ENCODE data around the gene PAMR1. TPM values are rescaled to one million over a fixed set of nuclear protein-coding genes. Genes with fewer than 3 reads are reported as not detected.
"Not testable (repeated sequence)": the region's sequence is repeated elsewhere in the genome, so short reads cannot be mapped to it uniquely, and the experiment has no call there.

Gene PAMR1
- total RNA-seq, 1 experiment from 2014 or later: 1.1 TPM

- BruUV-seq (replicated peaks): no TSS peak
- Histone ChIP-seq H3K9me3 (ENCODE audit: insufficient read depth, low read depth) (no peaks in the 10 kb centered on the region), H4K20me1 (ENCODE audit: insufficient read depth) (no peaks in the 10 kb centered on the region), H3K4me2 (no peak overlapping the region), H3K79me2 (ENCODE audit: low read depth) (no peaks in the 10 kb centered on the region), H2AFZ (no peak overlapping the region), H3F3A (ENCODE audit: insufficient read depth, low read depth) (no peaks in the 10 kb centered on the region), H3K36me3 (ENCODE audit: low read depth) (no peaks in the 10 kb centered on the region), H3K4me3 (no peak overlapping the region), H3K4me1 (replicated peaks; ENCODE audit: insufficient read depth) (no peaks in the 10 kb centered on the region), H3K9me2 (ENCODE audit: insufficient read depth) (no peaks in the 10 kb centered on the region), H3K27me3 (ENCODE audit: insufficient read depth, low read depth) (peaks cover 47% of the 10 kb centered on the region), H3K27ac (no peak overlapping the region)
- TF ChIP-seq EZH2 (IDR thresholded peaks at IDR 0.05; ENCODE audit: low read depth) (no peak), CTCF (conservative IDR thresholded peaks at IDR 0.05) (no peak)
- intact Hi-C loops (cut with micrococcal nuclease; ENCODE audit: unreplicated experiment): no loop called here
- ChIA-PET CTCF (interaction anchor here (0.6 kb wide), 1 partner anchor 929 kb away, joined by 3 read pairs; no protein-coding TSS in a partner anchor), POLR2A (ENCODE audit: unreplicated experiment) (interaction anchor here (0.7 kb wide), 1 partner anchor 70 kb away, joined by 7 read pairs; no protein-coding TSS in a partner anchor)
- DNase-seq: no peak
Measured at GRCh38 chr11:35523861-35524260, 1.6 kb downstream of the PAMR1 start.

DNA sequence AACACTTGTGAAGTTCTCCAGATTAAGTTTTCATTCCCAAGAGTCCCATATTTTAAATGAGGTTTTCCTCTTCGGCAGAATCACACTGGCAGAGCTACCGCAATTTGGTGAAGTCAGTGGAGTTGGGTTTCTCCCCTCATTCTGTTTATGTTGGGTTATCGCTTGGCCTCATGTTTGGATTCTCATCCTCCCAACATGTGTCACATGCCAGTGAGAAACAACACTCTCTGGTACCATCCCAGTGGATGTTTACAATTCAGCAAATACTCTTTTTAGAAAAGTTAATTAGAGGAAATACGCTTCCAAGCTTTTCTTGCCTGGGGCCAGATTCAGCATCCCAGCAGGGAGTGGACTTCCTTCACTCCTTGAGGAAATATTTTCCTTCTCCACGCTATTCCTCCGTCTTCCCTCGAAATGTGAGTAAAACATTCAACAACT is 2.1 kb downstream of the PAMR1 start:
- no peaks in the 10 kb centered on the region for H3K36me3 ChIP-seq (ENCODE audit: low read depth)
- H4K20me1 ChIP-seq (ENCODE audit: insufficient read depth): no peaks in the 10 kb centered on the region
- H2AFZ ChIP-seq: no peak overlapping the region
- H3K4me2 ChIP-seq: no peak overlapping the region
- H3K4me3 ChIP-seq: no peak overlapping the region
- no peak for DNase-seq
- peaks cover 52% of the 10 kb centered on the region for H3K27me3 ChIP-seq (ENCODE audit: insufficient read depth, low read depth)
- no TSS peak for BruUV-seq (replicated peaks)
- POLR2A ChIA-PET (ENCODE audit: unreplicated experiment): interaction anchor here (0.7 kb wide), 1 partner anchor 70 kb away, joined by 7 read pairs; no protein-coding TSS in a partner anchor
- no peaks in the 10 kb centered on the region for H3K4me1 ChIP-seq (replicated peaks; ENCODE audit: insufficient read depth)
- H3K9me2 ChIP-seq (ENCODE audit: insufficient read depth): no peaks in the 10 kb centered on the region
- no peaks in the 10 kb centered on the region for H3K79me2 ChIP-seq (ENCODE audit: low read depth)
- H3F3A ChIP-seq (ENCODE audit: insufficient read depth, low read depth): no peaks in the 10 kb centered on the region
- intact Hi-C loops (cut with micrococcal nuclease; ENCODE audit: unreplicated experiment): no loop called here
- no peak for TF ChIP-seq CTCF (conservative IDR thresholded peaks at IDR 0.05)
- no peaks in the 10 kb centered on the region for H3K9me3 ChIP-seq (ENCODE audit: insufficient read depth, low read depth)
- H3K27ac ChIP-seq: no peak overlapping the region
- CTCF ChIA-PET: no interaction called here

GRCh38 chr11:35522091-35522490 is 3.3 kb downstream of the PAMR1 start:
- CTCF ChIA-PET; H3F3A ChIP-seq (ENCODE audit: insufficient read depth, low read depth): not testable (repeated sequence)

DNA sequence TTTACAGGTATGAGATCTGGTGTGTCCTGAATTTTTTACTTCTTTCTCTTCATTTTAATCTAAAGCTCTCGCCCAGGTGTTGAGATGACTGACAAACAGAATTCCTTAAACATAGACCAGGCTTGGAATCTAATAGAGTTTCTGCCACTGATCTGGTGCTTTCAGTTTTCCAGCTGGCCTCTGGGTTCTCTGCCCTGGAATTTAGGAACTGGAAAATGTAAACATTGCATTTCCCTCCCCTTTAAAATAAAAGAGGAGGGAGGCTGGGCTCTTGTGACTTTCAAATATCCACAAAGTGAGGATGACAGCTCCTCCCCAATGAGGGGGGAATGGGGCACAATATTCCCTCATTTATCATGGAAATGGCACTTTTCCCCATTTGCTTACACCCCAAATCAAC is 5.0 kb downstream of the PAMR1 start:
- no peaks in the 10 kb centered on the region for H3K9me2 ChIP-seq (ENCODE audit: insufficient read depth)
- no peak overlapping the region for H2AFZ ChIP-seq
- CTCF ChIA-PET: interaction anchor here (0.6 kb wide), 1 partner anchor 657 kb away, joined by 3 read pairs; no protein-coding TSS in a partner anchor
- no peak overlapping the region for H3K4me2 ChIP-seq
- no peaks in the 10 kb centered on the region for H3K79me2 ChIP-seq (ENCODE audit: low read depth)
- no peaks in the 10 kb centered on the region for H3K4me1 ChIP-seq (replicated peaks; ENCODE audit: insufficient read depth)
- H4K20me1 ChIP-seq (ENCODE audit: insufficient read depth): no peaks in the 10 kb centered on the region
- peaks cover 80% of the 10 kb centered on the region for H3K27me3 ChIP-seq (ENCODE audit: insufficient read depth, low read depth)
- peak in 1 of 2 experiments; percentile 27 for DNase-seq
- H3K4me3 ChIP-seq: no peak overlapping the region
- H3K27ac ChIP-seq: no peak overlapping the region
- no peaks in the 10 kb centered on the region for H3F3A ChIP-seq (ENCODE audit: insufficient read depth, low read depth)
- H3K9me3 ChIP-seq (ENCODE audit: insufficient read depth, low read depth): no peaks in the 10 kb centered on the region
- H3K36me3 ChIP-seq (ENCODE audit: low read depth): no peaks in the 10 kb centered on the region
- TF ChIP-seq CTCF (conservative IDR thresholded peaks at IDR 0.05): no peak
- TF ChIP-seq EZH2 (IDR thresholded peaks at IDR 0.05; ENCODE audit: low read depth): no peak
- POLR2A ChIA-PET (ENCODE audit: unreplicated experiment): interaction anchor here (0.7 kb wide), 1 partner anchor 504 kb away, joined by 6 read pairs; no protein-coding TSS in a partner anchor
- no TSS peak for BruUV-seq (replicated peaks)
- intact Hi-C loops (cut with micrococcal nuclease; ENCODE audit: unreplicated experiment): no loop called here

More at GRCh38 chr11:35522091-35522490, 3.3 kb downstream of the PAMR1 start:
- BruUV-seq (replicated peaks); H4K20me1 ChIP-seq (ENCODE audit: insufficient read depth); intact Hi-C loops (cut with micrococcal nuclease; ENCODE audit: unreplicated experiment); H3K9me2 ChIP-seq (ENCODE audit: insufficient read depth); H3K79me2 ChIP-seq (ENCODE audit: low read depth); H2AFZ ChIP-seq; POLR2A ChIA-PET (ENCODE audit: unreplicated experiment); H3K4me2 ChIP-seq; H3K36me3 ChIP-seq (ENCODE audit: low read depth); H3K4me3 ChIP-seq; H3K4me1 ChIP-seq (replicated peaks; ENCODE audit: insufficient read depth); H3K27ac ChIP-seq; DNase-seq; H3K9me3 ChIP-seq (ENCODE audit: insufficient read depth, low read depth): not testable (repeated sequence)
- H3K27me3 ChIP-seq (ENCODE audit: insufficient read depth, low read depth): peaks cover 65% of the 10 kb centered on the region
